Tibial nerve (tissue), 4 donors: ENCODE data around the gene TYRO3.

Experiments
- CTCF ChIP-seq, 5 experiments: fragments of 200-600 bp in 3 of 5; fragments of 450-650 bp in 2 of 5; sonication (generic) in 3 of 5; IDR thresholded peaks; one replicate each; pipeline ENCODE4 v1.5.1; 2016 to 2019; ENCODE audit warnings: antibody characterized with exemption in 5 of 5, mild to moderate bottlenecking in 3 of 5, moderate library complexity in 2 of 5
- EP300 ChIP-seq, 2 donors: sonication (generic); formaldehyde crosslinking; IDR thresholded peaks; one replicate each; pipeline ENCODE4 v1.6.1; 2017; ENCODE audit warnings: antibody characterized with exemption in 2 of 2, mild to moderate bottlenecking in 1 of 2
- POLR2A ChIP-seq, 2 donors: fragments of 450-650 bp; IDR thresholded peaks; one replicate each; pipeline ENCODE4 v1.6.1; 2017; ENCODE audit warnings: antibody characterized with exemption in 2 of 2, mild to moderate bottlenecking in 2 of 2, moderate library complexity in 2 of 2

- TF ChIP-seq CTCF (IDR thresholded peaks at IDR 0.05): no peak
- no peak for TF ChIP-seq POLR2A (IDR thresholded peaks at IDR 0.05)
- TF ChIP-seq EP300 (IDR thresholded peaks at IDR 0.05): no peak
These were observed 71.7 kb downstream of the TYRO3 start for GRCh38 chr15:41630616-41631217.
